ENCODE data around the gene PRDM16.

The PRDM16 gene

GRCh38 chr1:3330771-3331245 lies 261.8 kb downstream of the PRDM16 start:
- no peaks in the 10 kb centered on the region for H3K9me3 ChIP-seq (replicated peaks; ENCODE audit: low read length)
- H3K4me1 ChIP-seq (ENCODE audit: control insufficient read depth, insufficient read depth, low read length) = no peaks in the 10 kb centered on the region
- no peaks in the 10 kb centered on the region for H3K36me3 ChIP-seq (ENCODE audit: insufficient read depth, low read length)
- H3K9ac ChIP-seq (ENCODE audit: low read depth, low read length) = no peak overlapping the region
- H3K4me3 ChIP-seq (ENCODE audit: low read length) = no peak overlapping the region
- H3K4me2 ChIP-seq (ENCODE audit: low read length) = no peak overlapping the region
- H3K27me3 ChIP-seq (ENCODE audit: control insufficient read depth, insufficient read depth, low read length) = no peaks in the 10 kb centered on the region

- no peaks in the 10 kb centered on the region for H3K9me3 ChIP-seq (replicated peaks; ENCODE audit: low read length)
- no peak overlapping the region for H3K4me3 ChIP-seq (ENCODE audit: low read length)
- H3K4me2 ChIP-seq (ENCODE audit: low read length) = no peak overlapping the region
- H3K4me1 ChIP-seq (ENCODE audit: control insufficient read depth, insufficient read depth, low read length) = no peaks in the 10 kb centered on the region
- no peaks in the 10 kb centered on the region for H3K36me3 ChIP-seq (ENCODE audit: insufficient read depth, low read length)
- H3K27me3 ChIP-seq (ENCODE audit: control insufficient read depth, insufficient read depth, low read length) = no peaks in the 10 kb centered on the region
- no peak overlapping the region for H3K9ac ChIP-seq (ENCODE audit: low read depth, low read length)
Observed at GRCh38 chr1:3331564-3331963, 262.6 kb downstream of the PRDM16 start.

- no peak overlapping the region for H3K9ac ChIP-seq (ENCODE audit: low read depth, low read length)
- H3K36me3 ChIP-seq (ENCODE audit: insufficient read depth, low read length) = no peaks in the 10 kb centered on the region
- H3K4me1 ChIP-seq (ENCODE audit: control insufficient read depth, insufficient read depth, low read length) = no peaks in the 10 kb centered on the region
- H3K4me3 ChIP-seq (ENCODE audit: low read length) = no peak overlapping the region
- no peak overlapping the region for H3K4me2 ChIP-seq (ENCODE audit: low read length)
- no peaks in the 10 kb centered on the region for H3K9me3 ChIP-seq (replicated peaks; ENCODE audit: low read length)
- no peaks in the 10 kb centered on the region for H3K27me3 ChIP-seq (ENCODE audit: control insufficient read depth, insufficient read depth, low read length)
Observed at GRCh38 chr1:3332043-3332442, 263.0 kb downstream of the PRDM16 start.

DNA sequence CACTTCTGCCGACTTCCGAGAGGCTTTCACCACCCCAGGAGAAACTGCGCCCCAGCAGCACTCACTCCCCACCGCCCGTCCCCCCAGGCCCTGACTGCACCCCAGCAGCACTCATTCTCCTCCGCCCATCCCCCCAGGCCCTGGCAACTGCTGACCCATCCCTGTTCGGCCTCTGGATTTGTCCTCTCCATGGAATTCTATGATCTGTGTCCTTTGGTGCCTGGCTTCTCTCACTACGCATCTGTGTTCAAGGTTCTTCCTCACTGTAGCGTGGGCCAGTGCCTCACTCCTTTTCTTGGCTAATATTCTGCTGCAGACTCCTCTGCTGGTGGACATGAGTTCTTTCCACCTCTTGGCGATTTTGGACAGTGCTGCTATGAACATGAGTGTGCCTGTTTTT lies 263.7 kb downstream of the PRDM16 start:
- H3K9ac ChIP-seq (ENCODE audit: low read depth, low read length) = no peak overlapping the region

GRCh38 chr1:3333903-3334302 lies 264.9 kb downstream of the PRDM16 start:
- no peak overlapping the region for H3K4me3 ChIP-seq (ENCODE audit: low read length)
- H3K4me1 ChIP-seq (ENCODE audit: control insufficient read depth, insufficient read depth, low read length) = no peaks in the 10 kb centered on the region
- no peaks in the 10 kb centered on the region for H3K9me3 ChIP-seq (replicated peaks; ENCODE audit: low read length)
- H3K36me3 ChIP-seq (ENCODE audit: insufficient read depth, low read length) = no peaks in the 10 kb centered on the region
- peaks cover 2% of the 10 kb centered on the region for H3K27me3 ChIP-seq (ENCODE audit: control insufficient read depth, insufficient read depth, low read length)
- no peak overlapping the region for H3K4me2 ChIP-seq (ENCODE audit: low read length)
- H3K9ac ChIP-seq (ENCODE audit: low read depth, low read length) = no peak overlapping the region

More for the DNA sequence above, 263.7 kb downstream of the PRDM16 start:
- Histone ChIP-seq H3K4me3 (ENCODE audit: low read length) (no peak overlapping the region), H3K4me2 (ENCODE audit: low read length) (no peak overlapping the region), H3K4me1 (ENCODE audit: control insufficient read depth, insufficient read depth, low read length) (no peaks in the 10 kb centered on the region), H3K27me3 (ENCODE audit: control insufficient read depth, insufficient read depth, low read length) (no peaks in the 10 kb centered on the region), H3K9me3 (replicated peaks; ENCODE audit: low read length) (no peaks in the 10 kb centered on the region), H3K36me3 (ENCODE audit: insufficient read depth, low read length) (no peaks in the 10 kb centered on the region)

DNA sequence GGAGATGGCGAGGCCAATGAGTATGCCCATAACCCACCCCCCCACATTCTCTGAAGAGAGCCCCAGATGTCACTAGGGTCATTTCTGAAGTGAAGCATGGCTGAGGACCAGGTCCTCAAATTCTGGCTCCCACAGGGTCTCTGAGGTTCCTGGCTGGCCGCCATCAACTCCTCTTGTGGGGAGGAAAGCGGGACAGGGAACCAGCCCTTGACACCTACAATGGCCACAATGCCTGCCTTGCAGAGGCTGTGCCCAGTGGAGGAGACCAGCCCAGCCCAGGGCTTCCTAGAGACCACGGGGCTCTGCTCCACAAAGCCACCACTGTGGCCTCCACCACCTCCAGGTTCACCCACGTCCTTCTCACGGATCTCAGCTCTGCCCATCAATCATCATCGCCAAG lies 265.4 kb downstream of the PRDM16 start:
- H3K4me3 ChIP-seq (ENCODE audit: low read length) = no peak overlapping the region
- H3K27me3 ChIP-seq (ENCODE audit: control insufficient read depth, insufficient read depth, low read length) = peaks cover 2% of the 10 kb centered on the region
- no peaks in the 10 kb centered on the region for H3K4me1 ChIP-seq (ENCODE audit: control insufficient read depth, insufficient read depth, low read length)
- no peak overlapping the region for H3K9ac ChIP-seq (ENCODE audit: low read depth, low read length)
- no peaks in the 10 kb centered on the region for H3K9me3 ChIP-seq (replicated peaks; ENCODE audit: low read length)
- H3K4me2 ChIP-seq (ENCODE audit: low read length) = no peak overlapping the region
- no peaks in the 10 kb centered on the region for H3K36me3 ChIP-seq (ENCODE audit: insufficient read depth, low read length)

DNA sequence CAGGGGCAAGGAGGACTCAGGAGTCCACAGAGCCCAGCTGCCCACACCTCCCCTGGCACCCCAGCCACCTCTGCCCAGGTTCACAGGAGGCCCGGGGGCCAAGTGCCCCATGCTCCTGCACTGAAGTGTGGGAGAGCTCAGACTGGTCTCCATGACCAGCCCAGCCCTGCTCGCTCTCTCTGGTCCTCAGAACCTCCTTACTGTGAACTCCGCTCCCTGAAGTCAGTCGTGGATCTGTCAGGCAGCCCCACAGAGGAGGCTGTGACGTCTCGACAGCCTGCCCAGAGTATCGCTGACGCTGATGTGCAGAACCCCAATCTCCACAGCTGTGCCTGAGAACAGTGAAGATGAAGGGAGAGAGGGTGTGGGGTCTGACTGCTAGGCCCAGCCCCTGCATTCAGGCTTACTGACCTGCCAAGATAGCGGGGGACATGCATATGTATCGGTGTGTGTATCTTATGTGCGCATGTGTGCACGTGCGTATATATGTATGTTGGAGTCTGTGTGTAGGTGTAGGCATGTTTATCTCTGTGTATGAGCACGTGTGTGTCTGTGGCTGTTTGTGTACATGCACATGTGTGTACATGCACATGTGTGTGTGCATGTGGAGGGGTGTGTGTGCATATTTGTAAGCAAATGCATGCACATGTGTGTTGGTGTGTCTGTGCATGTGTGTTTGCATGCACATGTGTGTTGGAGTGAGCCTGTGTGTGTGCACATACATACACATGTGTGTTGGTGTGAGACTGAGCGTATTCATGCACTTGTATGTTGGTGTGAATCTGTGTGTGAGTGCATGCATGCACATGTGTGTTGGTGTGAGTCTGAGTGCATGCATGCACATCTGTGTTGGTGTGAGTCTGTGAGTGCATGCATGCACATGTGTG lies 267.0 kb downstream of the PRDM16 start:
- Histone ChIP-seq H3K27me3 (ENCODE audit: control insufficient read depth, insufficient read depth, low read length) (peaks cover 2% of the 10 kb centered on the region), H3K4me1 (ENCODE audit: control insufficient read depth, insufficient read depth, low read length) (no peaks in the 10 kb centered on the region), H3K4me2 (ENCODE audit: low read length) (no peak overlapping the region), H3K4me3 (ENCODE audit: low read length) (no peak overlapping the region), H3K36me3 (ENCODE audit: insufficient read depth, low read length) (no peaks in the 10 kb centered on the region), H3K9ac (ENCODE audit: low read depth, low read length) (no peak overlapping the region), H3K9me3 (replicated peaks; ENCODE audit: low read length) (no peaks in the 10 kb centered on the region)

GRCh38 chr1:3336641-3337630 lies 267.9 kb downstream of the PRDM16 start:
- Histone ChIP-seq H3K36me3 (ENCODE audit: insufficient read depth, low read length) (no peaks in the 10 kb centered on the region), H3K4me1 (ENCODE audit: control insufficient read depth, insufficient read depth, low read length) (no peaks in the 10 kb centered on the region), H3K4me3 (ENCODE audit: low read length) (no peak overlapping the region), H3K27me3 (ENCODE audit: control insufficient read depth, insufficient read depth, low read length) (peaks cover 2% of the 10 kb centered on the region), H3K9ac (ENCODE audit: low read depth, low read length) (no peak overlapping the region), H3K9me3 (replicated peaks; ENCODE audit: low read length) (no peaks in the 10 kb centered on the region), H3K4me2 (ENCODE audit: low read length) (no peak overlapping the region)

DNA sequence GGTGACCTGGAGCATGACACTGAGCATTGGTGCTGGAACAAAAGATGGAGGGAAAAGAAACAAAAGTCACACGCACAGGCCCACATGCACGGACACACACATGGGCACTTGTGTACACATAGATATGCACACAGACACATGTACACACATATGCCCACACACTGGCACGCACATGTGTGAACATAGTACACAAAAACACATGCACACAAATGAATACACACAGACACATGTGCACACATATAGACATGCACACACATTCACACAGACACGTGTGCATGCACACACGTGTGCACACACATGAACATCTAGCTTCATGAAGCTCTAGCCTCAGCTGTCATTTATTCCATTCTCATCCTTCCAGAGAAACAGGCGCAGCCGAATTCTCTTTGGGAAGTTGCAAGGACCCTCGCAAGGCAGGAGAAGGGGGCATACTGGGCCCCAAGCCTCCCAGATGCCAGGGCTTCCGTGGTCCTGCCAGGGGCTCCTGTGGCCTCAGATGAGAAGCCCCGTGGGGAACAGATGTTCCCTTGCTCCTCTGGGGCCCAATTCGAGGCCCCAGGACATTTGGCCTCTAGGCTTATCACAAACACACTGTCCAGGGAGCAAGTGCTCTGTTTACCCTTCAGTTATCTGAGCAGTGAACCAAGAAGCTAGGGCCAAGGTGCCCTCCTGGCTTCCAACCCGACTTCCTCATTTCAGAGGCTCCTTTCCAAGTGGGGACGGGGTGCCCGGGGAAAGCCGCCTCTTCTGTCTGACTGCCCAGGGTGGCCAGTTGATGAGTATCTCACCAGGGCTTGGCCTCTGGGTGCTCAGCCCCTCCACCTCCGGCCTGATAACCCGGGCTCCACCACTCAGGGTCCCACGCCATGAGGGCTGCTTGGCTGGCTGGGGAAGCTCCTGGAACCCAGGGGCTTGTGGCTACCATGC lies 269.1 kb downstream of the PRDM16 start:
- H3K9ac ChIP-seq (ENCODE audit: low read depth, low read length) = no peak overlapping the region
- no peak overlapping the region for H3K4me2 ChIP-seq (ENCODE audit: low read length)
- H3K4me3 ChIP-seq (ENCODE audit: low read length) = no peak overlapping the region
- H3K4me1 ChIP-seq (ENCODE audit: control insufficient read depth, insufficient read depth, low read length) = no peaks in the 10 kb centered on the region
- no peaks in the 10 kb centered on the region for H3K9me3 ChIP-seq (replicated peaks; ENCODE audit: low read length)
- peaks cover 2% of the 10 kb centered on the region for H3K27me3 ChIP-seq (ENCODE audit: control insufficient read depth, insufficient read depth, low read length)
- H3K36me3 ChIP-seq (ENCODE audit: insufficient read depth, low read length) = no peaks in the 10 kb centered on the region

- H3K4me3 ChIP-seq (ENCODE audit: low read length) = no peak overlapping the region
- H3K9me3 ChIP-seq (replicated peaks; ENCODE audit: low read length) = no peaks in the 10 kb centered on the region
- no peaks in the 10 kb centered on the region for H3K4me1 ChIP-seq (ENCODE audit: control insufficient read depth, insufficient read depth, low read length)
- no peak overlapping the region for H3K9ac ChIP-seq (ENCODE audit: low read depth, low read length)
- no peak overlapping the region for H3K4me2 ChIP-seq (ENCODE audit: low read length)
- H3K36me3 ChIP-seq (ENCODE audit: insufficient read depth, low read length) = no peaks in the 10 kb centered on the region
- H3K27me3 ChIP-seq (ENCODE audit: control insufficient read depth, insufficient read depth, low read length) = peaks cover 2% of the 10 kb centered on the region
Observed at GRCh38 chr1:3338725-3339070, 269.7 kb downstream of the PRDM16 start.

GRCh38 chr1:3339856-3340255 lies 270.9 kb downstream of the PRDM16 start:
- Histone ChIP-seq H3K9ac (ENCODE audit: low read depth, low read length) (no peak overlapping the region), H3K9me3 (replicated peaks; ENCODE audit: low read length) (peaks cover 3% of the 10 kb centered on the region), H3K4me1 (ENCODE audit: control insufficient read depth, insufficient read depth, low read length) (no peaks in the 10 kb centered on the region), H3K27me3 (ENCODE audit: control insufficient read depth, insufficient read depth, low read length) (peaks cover 2% of the 10 kb centered on the region), H3K4me3 (ENCODE audit: low read length) (no peak overlapping the region), H3K4me2 (ENCODE audit: low read length) (no peak overlapping the region), H3K36me3 (ENCODE audit: insufficient read depth, low read length) (no peaks in the 10 kb centered on the region)

All from skeletal muscle satellite cell (primary cell).